SK-N-SH (cell line): ENCODE results near the gene KANTR. TPM values are rescaled to one million over a fixed set of nuclear protein-coding genes. Genes with fewer than 3 reads are reported as not detected.

ENCODE experiments used
- CTCF ChIA-PET: fragments of 300-600, 350-600 bp; formaldehyde crosslinking; extraction: SDS; loops from one replicate; lab custom pipeline; 2021; lab: Yijun Ruan, JAX
- POLR2A ChIA-PET: fragments of 350-600 bp; sonication (Branson Sonifier 250); formaldehyde crosslinking; extraction: SDS; loops from one replicate; lab custom pipeline; 2020; ENCODE audit warnings: antibody characterized with exemption, inconsistent platforms; lab: Yijun Ruan, JAX
- DNase-seq: peaks from one replicate; pipeline ENCODE4 v3.0.0; 2012
- H2AFZ ChIP-seq: fragments of 200-600 bp; sonication (generic); 2 replicates; pipeline ENCODE4 v1.8.1; 2016; ENCODE audit warnings: antibody characterized with exemption, mild to moderate bottlenecking, low read depth
- H3F3A ChIP-seq: fragments of 200-600 bp; sonication (generic); replicated peaks from 2 replicates; pipeline ENCODE3; 2016; ENCODE audit warnings: antibody characterized with exemption, mild to moderate bottlenecking; ENCODE audit not compliant: insufficient read depth
- H3K27ac ChIP-seq, 2 experiments: fragments of 200-500 bp in 1 of 2; fragments of 200-600 bp in 1 of 2; sonication (Bioruptor generic) in 1 of 2; sonication (generic), shearing (Covaris generic) in 1 of 2; 2 replicates each; pipeline versions ENCODE4 v1.5.1 to v1.6.1; 2014 to 2016; ENCODE audit warnings: low read depth in 2 of 2, inconsistent platforms in 1 of 2, low read length in 1 of 2, mild to moderate bottlenecking in 1 of 2, mixed read lengths in 1 of 2
- H3K27me3 ChIP-seq: fragments of 200-600 bp; sonication (generic), shearing (Covaris generic); 2 replicates; pipeline ENCODE4 v1.6.1; 2016; ENCODE audit warnings: mixed run types; ENCODE audit not compliant: insufficient read depth
- H3K36me3 ChIP-seq, 2 experiments: fragments of 200-500 bp in 1 of 2; fragments of 200-600 bp in 1 of 2; sonication (Bioruptor generic) in 1 of 2; sonication (generic) in 1 of 2; replicated peaks in 1 of 2; 2 replicates each; pipeline versions ENCODE3 to v1.5.1; 2014 to 2016; ENCODE audit warnings: low read length in 1 of 2, mild to moderate bottlenecking in 1 of 2; ENCODE audit not compliant: insufficient read depth in 2 of 2, control insufficient read depth in 1 of 2
- H3K4me1 ChIP-seq, 2 experiments: fragments of 200-500 bp in 1 of 2; fragments of 200-600 bp in 1 of 2; sonication (Bioruptor generic) in 1 of 2; sonication (generic), shearing (Covaris generic) in 1 of 2; 2 replicates each; pipeline versions ENCODE4 v1.5.1 to v1.6.1; 2014 to 2016; ENCODE audit warnings: low read depth in 1 of 2, low read length in 1 of 2, mixed run types in 1 of 2; ENCODE audit not compliant: insufficient read depth in 2 of 2, control insufficient read depth in 1 of 2
- H3K4me2 ChIP-seq: fragments of 200-600 bp; sonication (generic), shearing (Covaris generic); 2 replicates; pipeline ENCODE4 v1.6.1; 2017; ENCODE audit warnings: mixed run types
- H3K4me3 ChIP-seq, 2 experiments: fragments of 200-500 bp in 1 of 2; fragments of 200-600 bp in 1 of 2; sonication (Bioruptor generic) in 1 of 2; sonication (generic), shearing (Covaris generic) in 1 of 2; 2 replicates each; pipeline versions ENCODE4 v1.5.1 to v1.8.1; 2014 to 2016; ENCODE audit warnings: low read depth in 2 of 2, inconsistent platforms in 1 of 2, low read length in 1 of 2, mild to moderate bottlenecking in 1 of 2, mixed read lengths in 1 of 2, moderate library complexity in 1 of 2
- H3K79me2 ChIP-seq: fragments of 200-600 bp; sonication (generic); 2 replicates; pipeline ENCODE4 v1.8.1; 2017; ENCODE audit warnings: mild to moderate bottlenecking; ENCODE audit not compliant: insufficient read depth
- H3K9ac ChIP-seq: fragments of 200-600 bp; sonication (generic); 2 replicates; pipeline ENCODE4 v1.6.1; 2017; ENCODE audit warnings: mixed run types
- H3K9me2 ChIP-seq: fragments of 200-600 bp; sonication (generic); 2 replicates; pipeline ENCODE4 v1.6.1; 2017; ENCODE audit warnings: mixed run types
- H3K9me3 ChIP-seq: fragments of 200-600 bp; sonication (generic); 2 replicates; pipeline ENCODE4 v1.6.1; 2017; ENCODE audit warnings: mixed run types, mild to moderate bottlenecking, moderate library complexity
- H4K20me1 ChIP-seq: fragments of 200-600 bp; sonication (generic); 2 replicates; pipeline ENCODE4 v1.6.1; 2017; ENCODE audit warnings: mild to moderate bottlenecking, mixed run types; ENCODE audit not compliant: insufficient read depth
- CHD2 ChIP-seq: fragments of 150-350 bp; IDR thresholded peaks from 2 replicates; pipeline ENCODE4 v1.6.1; 2018; ENCODE audit warnings: low read length; ENCODE audit not compliant: partially characterized antibody
- EP300 ChIP-seq, 2 experiments: IDR thresholded peaks; 2 replicates each; pipeline versions ENCODE4 v1.4.0 to v1.6.1; 2012; ENCODE audit warnings: borderline replicate concordance in 1 of 2, low read depth in 1 of 2, low read length in 1 of 2
- EZH2phosphoT487 ChIP-seq: fragments of 200-600 bp; sonication (generic); IDR thresholded peaks from 2 replicates; pipeline ENCODE4 v1.6.1; 2017; ENCODE audit warnings: low read depth, mixed run types, mild to moderate bottlenecking, antibody characterized with exemption, moderate library complexity, borderline replicate concordance
- FOSL2 ChIP-seq: IDR thresholded peaks from 2 replicates; pipeline ENCODE4 v1.4.0; 2012; ENCODE audit warnings: low read depth, mild to moderate bottlenecking, moderate library complexity, borderline replicate concordance
- FOXJ3 ChIP-seq: sonication (generic); formaldehyde crosslinking; IDR thresholded peaks from 2 replicates; pipeline ENCODE4 v1.5.1; 2020; ENCODE audit warnings: mild to moderate bottlenecking, missing genetic modification reagents
- FOXM1 ChIP-seq: IDR thresholded peaks from 2 replicates; pipeline ENCODE4 v1.4.0; 2012; ENCODE audit warnings: low read depth, mild to moderate bottlenecking
- GABPA ChIP-seq: IDR thresholded peaks from 2 replicates; pipeline ENCODE4 v1.4.0; 2012; ENCODE audit warnings: low read depth, mild to moderate bottlenecking
- JUND ChIP-seq: IDR thresholded peaks from 2 replicates; pipeline ENCODE4 v1.4.0; 2012
- MAX ChIP-seq: IDR thresholded peaks from 2 replicates; pipeline ENCODE4 v1.4.0; 2012; ENCODE audit warnings: low read depth
- MXI1 ChIP-seq: IDR thresholded peaks from 2 replicates; pipeline ENCODE4 v1.6.1; 2012; ENCODE audit warnings: mild to moderate bottlenecking, low read depth, low read length, improper control_type of control experiment
- NFIC ChIP-seq: IDR thresholded peaks from 2 replicates; pipeline ENCODE4 v1.4.0; 2012; ENCODE audit warnings: borderline replicate concordance
- NRF1 ChIP-seq: IDR thresholded peaks from 2 replicates; pipeline ENCODE4 v1.6.1; 2012; ENCODE audit warnings: low read depth, mild to moderate bottlenecking, low read length
- PBX3 ChIP-seq: IDR thresholded peaks from 2 replicates; pipeline ENCODE4; 2012
- POLR2AphosphoS5 ChIP-seq: IDR thresholded peaks from 2 replicates; pipeline ENCODE4 v1.6.1; 2012; ENCODE audit warnings: low read depth, low read length
- RAD21 ChIP-seq: IDR thresholded peaks from 2 replicates; pipeline ENCODE4 v1.6.1; 2012; ENCODE audit warnings: mild to moderate bottlenecking, low read length
- RCOR1 ChIP-seq: fragments of 150-350 bp; IDR thresholded peaks from 2 replicates; pipeline ENCODE4 v1.6.1; 2017; ENCODE audit warnings: antibody characterized with exemption, low read length
- RFX5 ChIP-seq: IDR thresholded peaks from 2 replicates; pipeline ENCODE4 v1.6.1; 2012; ENCODE audit warnings: mild to moderate bottlenecking, improper control_type of control experiment, low read length
- SIN3A ChIP-seq: IDR thresholded peaks from 2 replicates; pipeline ENCODE4 v1.6.1; 2012; ENCODE audit warnings: low read depth, mild to moderate bottlenecking, low read length, moderate library complexity, borderline replicate concordance
- TAF1 ChIP-seq: IDR thresholded peaks from 2 replicates; pipeline ENCODE4 v1.6.1; 2012; ENCODE audit warnings: low read depth, mild to moderate bottlenecking, low read length, moderate library complexity, borderline replicate concordance
- TCF12 ChIP-seq: IDR thresholded peaks from 2 replicates; pipeline ENCODE4 v1.4.0; 2012
- TEAD4 ChIP-seq: IDR thresholded peaks from 2 replicates; pipeline ENCODE4 v1.4.0; 2012; ENCODE audit warnings: mild to moderate bottlenecking, borderline replicate concordance; ENCODE audit not compliant: insufficient read depth
- ZBTB33 ChIP-seq: IDR thresholded peaks from 2 replicates; pipeline ENCODE4 v1.4.0; 2012; ENCODE audit warnings: low read depth, borderline replicate concordance
- WGBS: methylation state at CpG from one replicate; pipeline ENCODE4 v1.1.6; 2017; ENCODE audit warnings: low lambda C conversion rate; 5-methylcytosine and 5-hydroxymethylcytosine counted together
- polyA plus RNA-seq, 3 experiments: library from polyadenylated mRNA; depleted of rRNA; stranded (reverse); fragments of >200 nt; gene quantifications; 2 replicates each; pipeline ENCODE4 v1.2.3, GENCODE V29; 2012
- TF ChIP-seq, protein P1 (sequence below): fragments of 150-350 bp; IDR thresholded peaks from 2 replicates; pipeline ENCODE4 v1.6.1; 2016; ENCODE audit warnings: mild to moderate bottlenecking, low read depth, low read length

KANTR gene
- polyA plus RNA-seq, 1 of the 3 experiments (the other 2 are of a cell fraction), result 2.1 TPM

- no peak within 1 kb of the TSS for H2AFZ ChIP-seq
- CTCF ChIA-PET, result interaction anchor here (0.6 to 1.4 kb wide), 2 partner anchors 10 to 32 kb away, joined by 3 read pairs; no protein-coding TSS in a partner anchor
Measured at GRCh38 chrX:53081925-53082772, 11.8 kb upstream of the KANTR start, which contains the start of gene TSPYL2. TSS of gene TSPYL2 (plus strand) at chrX:53082367. CDS start at chrX:53082499, 132 bp downstream.

More at GRCh38 chrX:53081925-53082772, 11.8 kb upstream of the KANTR start, which contains the start of gene TSPYL2:
- peak within 1 kb of the TSS; percentile 60 to 71 for H3K4me3 ChIP-seq
- peaks cover 8% of the 10 kb centered on the region for H3F3A ChIP-seq
- H3K27me3 ChIP-seq, result no peaks in the 10 kb centered on the region; the same call in 1 of the 2 replicates
- peaks cover 4 to 10% of the 10 kb centered on the region in 2 experiments for H3K36me3 ChIP-seq
- no peaks in the 10 kb centered on the region for H3K9me2 ChIP-seq
- H3K4me1 ChIP-seq, result peaks cover 4 to 13% of the 10 kb centered on the region in 2 experiments; a peak in 2 of 4 replicates
- peak within 1 kb of the TSS; percentile 81 for H3K4me2 ChIP-seq
- H3K27ac ChIP-seq, result peak within 1 kb of the TSS; percentile 72 to 78; a peak in 3 of 4 replicates
- H3K9me3 ChIP-seq, result no peaks in the 10 kb centered on the region
- peaks cover 8% of the 10 kb centered on the region; the same call in 1 of the 2 replicates for H3K79me2 ChIP-seq
- POLR2A ChIA-PET, result interaction anchor here (0.5 to 2.3 kb wide), 7 partner anchors 9 to 143 kb away, joined by 3 to 14 read pairs (median 5); partner anchors contain the start of genes GPR173, KANTR and KDM5C
- WGBS, result 31% methylated on average over 56 of the region's 86 CpGs
- H4K20me1 ChIP-seq, result peaks cover 9% of the 10 kb centered on the region
- TF ChIP-seq RCOR1 (no peak), EP300 (IDR thresholded peaks at IDR 0.05; ENCODE audit: borderline replicate concordance in 1 of 2, low read depth in 1 of 2, low read length in 1 of 2) (peak in 1 of 2 experiments; percentile 57; a peak in 1 of 4 replicates), TCF12 (no peak), MXI1 (peak; percentile 56; the same call in 1 of the 2 replicates), TAF1 (peak; percentile 82; the same call in 1 of the 2 replicates), PBX3 (peak; percentile 71), JUND (no peak), ZBTB33 (no peak), RAD21 (no peak), SIN3A (no peak), CHD2 (peak; percentile 37), POLR2AphosphoS5 (peak; percentile 96), RFX5 (peak; percentile 99), FOXJ3 (CRISPR knock-in tag) (no peak), NRF1 (no peak), FOSL2 (no peak), EZH2phosphoT487 (no peak), TEAD4 (no peak), GABPA (no peak), MAX (0 out of 2 replicates have a peak, but pooled peaks have one; percentile 28), FOXM1 (no peak), NFIC (no peak)
- TF ChIP-seq, protein P1, sequence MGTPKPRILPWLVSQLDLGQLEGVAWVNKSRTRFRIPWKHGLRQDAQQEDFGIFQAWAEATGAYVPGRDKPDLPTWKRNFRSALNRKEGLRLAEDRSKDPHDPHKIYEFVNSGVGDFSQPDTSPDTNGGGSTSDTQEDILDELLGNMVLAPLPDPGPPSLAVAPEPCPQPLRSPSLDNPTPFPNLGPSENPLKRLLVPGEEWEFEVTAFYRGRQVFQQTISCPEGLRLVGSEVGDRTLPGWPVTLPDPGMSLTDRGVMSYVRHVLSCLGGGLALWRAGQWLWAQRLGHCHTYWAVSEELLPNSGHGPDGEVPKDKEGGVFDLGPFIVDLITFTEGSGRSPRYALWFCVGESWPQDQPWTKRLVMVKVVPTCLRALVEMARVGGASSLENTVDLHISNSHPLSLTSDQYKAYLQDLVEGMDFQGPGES, result peak; percentile 28; the same call in 1 of the 2 replicates
- H3K9ac ChIP-seq, result peak within 1 kb of the TSS; percentile 78
- DNase-seq, result peak; percentile 92
